GM12872 (cell line): ENCODE data around the gene RACK1.

Source experiments
- TF ChIP-seq, protein P1 (sequence below): IDR thresholded peaks from 3 replicates; pipeline ENCODE4 v1.5.1; 2011; ENCODE audit warnings: low read depth, mild to moderate bottlenecking, low read length, moderate library complexity; ENCODE audit not compliant: insufficient read depth

Gene RACK1

DNA sequence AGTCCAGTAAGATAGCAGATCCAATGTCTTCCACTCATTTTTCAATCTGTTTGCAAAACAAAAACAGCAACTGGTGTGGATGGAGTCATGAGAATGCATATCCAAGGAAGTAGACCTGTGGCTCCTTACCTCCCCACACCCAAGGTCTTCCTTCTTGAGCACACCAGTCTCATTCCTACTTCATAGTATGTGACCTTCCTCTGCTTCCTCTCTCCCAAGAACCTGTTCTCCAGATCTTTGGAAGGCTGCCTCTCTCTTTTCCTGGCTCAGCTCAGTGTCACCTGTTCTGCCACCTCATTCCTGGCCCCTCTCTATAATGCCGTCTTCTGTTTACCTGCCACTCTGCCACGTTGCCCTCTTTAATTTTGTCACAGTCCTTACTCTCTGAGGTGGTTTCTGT, 30.8 kb downstream of the RACK1 start:
- TF ChIP-seq, protein P1, sequence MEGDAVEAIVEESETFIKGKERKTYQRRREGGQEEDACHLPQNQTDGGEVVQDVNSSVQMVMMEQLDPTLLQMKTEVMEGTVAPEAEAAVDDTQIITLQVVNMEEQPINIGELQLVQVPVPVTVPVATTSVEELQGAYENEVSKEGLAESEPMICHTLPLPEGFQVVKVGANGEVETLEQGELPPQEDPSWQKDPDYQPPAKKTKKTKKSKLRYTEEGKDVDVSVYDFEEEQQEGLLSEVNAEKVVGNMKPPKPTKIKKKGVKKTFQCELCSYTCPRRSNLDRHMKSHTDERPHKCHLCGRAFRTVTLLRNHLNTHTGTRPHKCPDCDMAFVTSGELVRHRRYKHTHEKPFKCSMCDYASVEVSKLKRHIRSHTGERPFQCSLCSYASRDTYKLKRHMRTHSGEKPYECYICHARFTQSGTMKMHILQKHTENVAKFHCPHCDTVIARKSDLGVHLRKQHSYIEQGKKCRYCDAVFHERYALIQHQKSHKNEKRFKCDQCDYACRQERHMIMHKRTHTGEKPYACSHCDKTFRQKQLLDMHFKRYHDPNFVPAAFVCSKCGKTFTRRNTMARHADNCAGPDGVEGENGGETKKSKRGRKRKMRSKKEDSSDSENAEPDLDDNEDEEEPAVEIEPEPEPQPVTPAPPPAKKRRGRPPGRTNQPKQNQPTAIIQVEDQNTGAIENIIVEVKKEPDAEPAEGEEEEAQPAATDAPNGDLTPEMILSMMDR, result no peak

DNA sequence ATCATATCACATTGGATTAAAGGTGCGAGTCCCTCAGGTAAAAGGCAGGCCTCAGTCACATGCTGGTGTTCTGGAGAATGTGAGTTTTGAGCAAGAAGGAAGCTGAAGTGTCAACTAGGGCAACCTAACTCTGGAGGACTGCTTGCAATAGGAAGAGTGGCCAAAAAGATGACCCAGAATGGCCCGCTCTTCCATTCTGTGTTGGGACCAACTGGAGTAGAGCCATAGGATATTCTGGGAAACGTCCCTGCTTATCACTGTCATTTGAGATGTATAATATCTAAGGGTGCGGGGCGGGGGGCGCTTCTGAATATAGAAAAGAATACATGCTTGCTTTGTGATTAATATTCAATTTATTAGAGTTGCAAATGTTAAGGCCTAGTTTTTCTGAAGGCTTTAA, 31.6 kb downstream of the RACK1 start:
- TF ChIP-seq, protein P1, result no peak

DNA sequence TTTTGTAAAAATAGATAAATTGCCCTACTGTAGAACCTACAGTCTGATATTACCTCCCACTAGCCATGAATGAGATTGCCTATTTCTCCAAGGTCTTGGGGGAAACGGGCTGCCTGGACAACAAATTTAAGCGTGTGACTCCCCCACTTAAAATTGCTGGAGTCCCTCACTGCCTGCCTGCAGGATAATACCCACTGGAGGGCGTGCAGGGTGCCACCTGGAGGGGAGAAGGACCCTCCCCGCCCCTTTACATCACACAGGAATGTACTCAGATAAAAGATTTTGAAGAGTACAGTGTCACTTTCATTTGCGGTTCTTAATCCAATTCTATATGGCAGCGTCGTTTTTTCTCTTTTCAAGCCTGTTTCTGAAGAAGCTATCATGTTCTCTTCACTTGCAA, 32.5 kb downstream of the RACK1 start:
- TF ChIP-seq, protein P1, result 0 out of 3 replicates have a peak, but pooled peaks have one; percentile 4

DNA sequence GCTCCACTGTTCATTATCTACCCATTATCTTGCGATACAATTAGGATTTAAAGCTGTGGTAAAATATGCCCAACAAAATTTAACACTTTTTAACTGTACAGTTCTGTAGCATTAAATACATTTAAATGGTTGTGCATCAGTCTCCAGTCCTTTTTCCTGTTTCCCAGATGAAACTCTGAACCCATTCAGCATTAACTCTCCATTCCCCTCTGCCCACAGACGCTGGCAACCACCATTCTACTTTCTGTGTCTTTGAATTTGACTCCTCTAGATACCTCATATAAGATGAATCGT, 35.8 kb downstream of the RACK1 start:
- TF ChIP-seq, protein P1, result no peak

DNA sequence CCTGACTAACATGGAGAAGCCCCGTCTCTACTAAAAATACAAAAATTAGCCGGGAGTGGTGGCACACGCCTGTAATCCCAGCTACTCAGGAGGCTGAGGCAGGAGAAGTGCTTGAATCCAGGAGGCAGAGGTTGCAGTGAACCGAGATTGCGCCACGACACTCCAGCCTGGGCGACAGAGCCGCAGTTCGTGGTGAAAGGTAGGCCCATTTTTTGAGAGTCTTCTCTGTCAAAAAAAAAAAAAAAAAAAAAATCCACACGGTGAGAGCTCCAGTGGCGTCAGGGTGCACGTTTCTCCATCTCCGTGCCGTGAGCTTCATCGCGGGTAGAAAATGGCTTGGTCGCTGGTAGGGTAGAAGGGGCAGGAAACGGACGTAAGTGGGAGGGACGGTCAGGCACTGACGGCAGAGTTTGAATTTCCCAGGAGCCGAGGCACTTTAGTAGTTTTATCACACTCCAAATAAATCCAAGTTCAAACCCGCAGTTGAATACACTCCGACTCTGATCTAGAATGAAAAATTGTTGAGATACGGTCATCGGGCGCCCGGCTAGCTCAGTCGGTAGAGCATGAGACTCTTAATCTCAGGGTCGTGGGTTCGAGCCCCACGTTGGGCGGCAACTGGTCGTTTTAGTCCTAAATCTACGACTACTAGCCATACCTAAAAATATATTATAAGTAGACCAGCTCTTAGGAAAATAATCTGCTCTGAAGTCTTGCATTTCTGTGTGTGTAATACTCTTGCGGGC, 36.3 kb downstream of the RACK1 start:
- TF ChIP-seq, protein P1, result no peak

DNA sequence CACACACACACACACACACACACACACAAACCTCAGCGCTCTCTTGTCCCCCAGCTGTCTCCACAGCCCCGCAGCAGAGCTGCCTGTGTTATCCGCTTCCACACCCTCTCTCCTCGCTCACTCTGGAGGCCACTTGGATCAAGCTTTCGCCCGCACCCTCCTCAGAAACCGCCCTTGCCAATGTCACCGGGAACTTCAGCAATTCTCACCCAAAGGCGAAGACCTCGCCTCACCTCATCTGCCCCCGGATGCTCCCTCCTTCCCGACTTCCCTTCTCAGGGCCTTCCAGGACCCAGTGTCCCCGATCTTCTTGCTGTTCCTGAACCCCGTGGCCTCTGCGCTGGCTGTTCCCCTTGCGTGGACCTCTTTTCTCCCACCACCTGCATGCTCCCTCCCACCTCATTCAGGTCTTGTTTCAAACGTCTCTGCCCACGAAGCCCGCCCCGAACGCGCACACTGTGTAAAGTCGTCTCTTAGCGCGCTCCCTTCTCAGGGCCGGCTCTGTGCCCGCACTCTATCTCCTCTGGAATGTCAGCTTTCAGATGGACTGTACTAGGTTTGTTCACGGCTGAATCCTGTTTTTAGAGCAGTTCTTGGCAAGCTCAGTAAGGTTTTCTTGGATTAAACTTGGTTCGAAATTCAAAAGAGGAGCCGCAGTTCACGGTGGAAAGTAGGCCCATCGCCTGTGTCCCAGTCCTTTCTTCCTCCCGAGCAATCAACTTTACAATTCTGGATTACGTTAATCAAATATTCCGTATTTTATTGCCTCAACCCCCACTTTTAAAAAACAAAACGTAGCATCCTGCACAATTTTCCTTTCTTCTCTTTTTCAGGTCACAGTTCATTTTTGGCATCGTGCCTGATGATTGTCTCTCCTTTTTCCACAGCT, 37.7 kb downstream of the RACK1 start:
- TF ChIP-seq, protein P1, result no peak

DNA sequence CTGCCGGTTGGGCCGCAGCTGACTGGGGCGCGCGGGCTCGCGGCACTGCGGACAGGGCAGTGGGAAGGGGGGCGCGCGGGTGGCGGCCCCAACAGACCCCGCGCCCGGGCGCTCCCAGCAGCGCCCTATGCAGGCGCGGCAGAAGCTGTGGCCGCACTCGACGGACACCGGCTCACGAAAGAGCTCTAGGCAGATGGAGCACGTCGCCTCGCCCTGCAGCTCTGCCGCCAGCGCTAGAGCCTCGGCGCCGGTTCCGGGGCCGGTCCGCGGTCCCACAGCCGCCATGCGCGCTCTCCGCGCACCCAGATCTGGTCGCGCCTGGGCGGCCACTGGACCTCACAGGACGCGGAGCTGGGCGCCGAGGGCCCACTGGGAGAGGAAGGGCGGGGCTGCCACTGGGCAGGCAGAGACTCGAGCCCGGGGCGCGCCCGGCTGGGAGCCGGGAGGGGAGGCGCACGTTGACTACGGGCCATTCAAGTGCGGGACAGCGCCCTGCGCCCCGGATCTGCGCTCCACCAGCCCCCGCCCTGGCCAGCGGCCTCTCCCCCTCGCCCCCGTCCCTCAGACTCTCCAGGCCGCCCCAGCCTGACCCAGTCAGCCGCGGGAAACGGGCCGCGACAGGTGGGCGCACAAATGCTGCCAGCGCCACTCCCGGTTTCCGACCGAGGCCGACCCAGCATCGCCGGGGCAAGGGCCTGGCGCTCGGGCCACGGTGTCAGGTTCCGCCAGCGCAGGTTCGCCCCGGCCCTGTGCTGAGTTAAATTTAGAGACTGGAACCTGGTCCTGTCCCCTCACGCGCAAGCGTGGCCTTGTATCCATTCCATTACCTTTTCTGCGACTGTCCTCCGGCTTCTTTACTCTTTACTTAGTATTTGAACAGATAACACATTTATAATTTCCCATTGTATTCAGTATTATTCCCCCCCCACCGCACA, 38.6 kb downstream of the RACK1 start, which contains the start of gene TRIM7:
TRIM7 (minus strand) TSS at position 371 of the 935 bp plus-strand sequence; CDS start at position 285, 86 bp downstream.
- TF ChIP-seq, protein P1, result no peak
